Eye (tissue), 1 donor: ENCODE data around the gene ZFX.
A peak's percentile ranks its signal among the peaks of the same experiment; 100 is the strongest.

Experiments
- DNase-seq: peaks from one replicate; pipeline ENCODE4 v3.0.0-alpha.2; 2015

Gene ZFX

DNA sequence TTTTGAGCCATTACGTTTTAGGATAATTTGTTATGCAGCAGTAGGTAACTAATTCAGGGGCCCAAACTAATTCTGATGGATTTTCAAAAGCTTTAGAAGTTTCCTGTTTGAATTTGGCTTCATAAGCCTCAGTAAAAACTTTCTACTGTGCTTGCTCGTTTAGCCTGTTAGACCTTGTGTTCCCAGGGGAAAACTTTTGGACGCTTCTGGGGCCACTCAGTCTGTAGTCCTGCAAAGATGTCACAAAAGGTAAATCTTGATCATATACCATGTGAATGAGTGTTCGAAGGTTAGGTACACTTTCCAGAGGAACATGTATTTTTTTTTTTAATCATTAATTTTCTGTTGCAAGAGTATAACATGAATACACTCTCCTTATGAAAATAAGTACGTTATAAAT, 93.7 kb downstream of the ZFX start:
- no peak for DNase-seq

DNA sequence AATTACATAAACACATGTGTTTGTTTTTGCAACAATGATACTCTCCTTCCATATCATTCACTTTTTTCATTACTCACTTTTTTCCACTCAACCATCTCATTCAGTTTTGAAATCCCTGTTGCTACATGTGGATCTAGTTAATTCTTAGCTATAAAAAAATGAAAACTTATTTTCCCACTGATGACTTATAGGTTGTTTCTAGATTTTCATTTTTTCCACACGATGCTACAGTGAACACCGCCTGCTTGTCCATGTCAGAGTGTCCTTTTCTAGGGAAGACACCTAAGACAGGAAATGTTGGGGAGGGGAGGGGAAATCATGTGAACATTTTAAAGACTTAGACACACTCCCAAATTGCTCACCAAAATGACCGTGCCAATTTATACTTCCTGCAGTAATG, 94.2 kb downstream of the ZFX start:
- DNase-seq: no peak

DNA sequence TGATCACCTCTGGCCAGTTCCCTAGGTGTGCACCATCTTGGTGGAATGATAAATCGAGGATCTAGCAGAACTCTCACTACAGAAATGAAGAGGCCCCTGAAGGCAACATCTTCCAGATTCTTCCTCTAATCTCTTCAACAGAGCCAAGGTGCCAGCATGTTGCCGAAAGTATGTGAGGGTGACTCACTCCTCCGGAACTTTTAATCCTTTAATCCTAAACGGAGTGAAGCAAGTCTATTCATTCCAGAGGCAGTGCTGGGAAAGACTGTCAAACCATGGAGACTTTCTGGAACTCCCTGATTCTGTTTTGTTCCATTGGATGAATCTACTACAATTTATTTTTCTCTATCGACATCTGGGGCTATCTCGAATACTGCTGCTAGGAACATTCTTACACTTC, 95.7 kb downstream of the ZFX start:
- no peak for DNase-seq

DNA sequence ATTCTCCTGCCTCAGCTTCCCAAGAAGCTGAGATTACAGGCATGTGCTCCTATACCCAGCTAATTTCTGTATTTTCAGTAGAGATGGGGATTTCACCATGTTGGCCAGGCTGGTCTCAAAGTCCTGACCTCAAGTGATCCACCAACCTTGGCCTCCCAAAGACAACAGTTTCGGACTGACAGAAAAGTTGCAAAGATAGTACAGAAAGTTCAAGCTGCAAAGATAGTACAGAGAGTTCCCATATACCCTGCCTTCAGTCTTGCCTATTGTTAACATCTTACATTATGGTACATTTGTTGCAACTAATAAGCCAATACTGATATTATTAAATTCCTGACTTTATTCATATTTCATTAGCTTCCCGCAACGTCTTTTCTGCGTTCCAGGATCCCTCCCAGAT, 98.5 kb downstream of the ZFX start:
- no peak for DNase-seq

DNA sequence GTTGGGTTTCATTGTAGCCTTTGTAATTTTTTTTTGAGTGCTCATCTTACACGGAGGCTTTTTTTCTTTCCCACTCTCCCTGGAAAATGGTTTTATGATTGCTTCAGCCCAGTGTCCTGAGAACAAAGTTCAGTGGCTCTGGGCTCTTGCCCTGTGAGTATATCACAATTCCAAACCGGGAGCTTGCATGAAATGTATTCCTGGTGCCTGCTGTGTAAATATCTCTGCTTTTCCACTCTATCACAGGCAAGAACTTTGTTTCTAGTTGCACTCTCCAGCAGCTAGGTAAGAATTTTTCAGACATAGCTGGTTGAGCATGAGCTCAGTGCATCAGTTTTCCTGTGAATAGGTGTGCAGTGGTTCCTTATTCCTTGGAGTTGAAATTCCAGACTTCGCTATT, 103.5 kb downstream of the ZFX start:
- DNase-seq: no peak

DNA sequence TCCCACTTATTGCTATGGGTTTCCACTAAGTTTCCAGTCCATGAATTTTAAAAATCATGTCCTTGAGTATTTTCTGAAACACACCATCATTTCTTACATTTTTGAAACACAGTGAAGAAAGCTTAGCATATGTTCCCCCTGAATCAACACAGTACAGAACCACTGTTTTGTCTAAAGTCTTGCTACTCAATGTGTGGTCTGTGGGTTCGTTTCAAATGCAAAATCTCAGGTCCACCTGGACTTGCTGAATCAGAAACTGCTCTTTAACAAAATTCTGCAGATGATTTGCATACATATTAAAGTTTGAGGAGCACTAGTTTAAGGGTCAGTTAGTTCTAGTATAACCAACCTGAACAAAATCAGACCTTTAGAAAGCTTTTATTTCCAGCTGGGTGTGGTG, 103.9 kb downstream of the ZFX start:
- DNase-seq: no peak

DNA sequence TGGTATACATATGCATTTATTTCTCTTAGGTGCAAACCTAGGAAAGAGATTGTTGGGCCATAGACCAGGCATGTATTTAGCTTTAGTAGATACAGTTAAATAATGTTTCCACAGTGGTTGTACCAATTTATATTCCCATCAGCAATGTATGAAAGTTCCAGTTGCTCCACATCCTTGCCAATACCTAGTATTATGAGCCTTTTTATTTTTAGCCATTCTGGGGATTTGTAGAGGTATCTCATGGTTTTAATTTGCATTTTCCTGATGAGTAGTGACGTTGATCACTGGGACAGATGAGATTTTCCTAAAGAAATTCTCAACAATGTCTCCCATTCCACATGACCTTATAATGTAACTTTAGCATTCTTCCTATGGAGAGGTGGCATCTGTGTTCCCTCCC, 107.5 kb downstream of the ZFX start:
- no peak for DNase-seq

DNA sequence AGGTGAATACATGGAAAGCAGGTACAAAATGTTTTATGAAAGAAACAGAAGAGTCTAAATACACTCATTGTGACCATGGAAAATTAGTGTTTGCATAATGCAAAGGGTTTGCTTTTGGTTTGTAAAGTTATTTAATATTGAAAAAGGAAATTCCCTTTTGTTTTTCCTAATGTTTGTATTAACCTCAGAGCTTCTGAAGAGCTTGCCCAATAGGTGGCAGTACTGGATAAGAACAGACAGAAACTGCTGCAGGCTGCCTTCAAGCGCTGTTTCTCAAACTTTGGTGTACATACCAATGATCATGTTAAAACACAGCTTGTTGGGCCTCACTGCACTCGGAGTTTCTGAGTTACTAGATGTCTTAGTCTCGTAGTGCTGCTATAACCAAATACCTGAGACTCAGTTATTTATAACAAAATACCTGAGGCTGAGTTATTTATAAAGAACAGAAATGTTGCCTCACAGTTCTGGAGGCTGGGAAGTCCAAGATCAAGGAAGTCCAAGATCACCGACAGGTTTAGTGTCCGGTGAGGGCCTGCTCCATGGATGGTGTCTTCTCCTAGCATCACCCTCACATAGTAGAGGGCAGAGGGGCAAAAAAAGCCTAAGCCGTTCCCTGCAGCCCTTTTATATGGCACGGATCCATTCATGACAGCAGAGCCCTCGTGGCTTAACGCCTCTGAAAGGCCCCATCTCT, 110.2 kb downstream of the ZFX start:
- DNase-seq: peak; percentile 60

DNA sequence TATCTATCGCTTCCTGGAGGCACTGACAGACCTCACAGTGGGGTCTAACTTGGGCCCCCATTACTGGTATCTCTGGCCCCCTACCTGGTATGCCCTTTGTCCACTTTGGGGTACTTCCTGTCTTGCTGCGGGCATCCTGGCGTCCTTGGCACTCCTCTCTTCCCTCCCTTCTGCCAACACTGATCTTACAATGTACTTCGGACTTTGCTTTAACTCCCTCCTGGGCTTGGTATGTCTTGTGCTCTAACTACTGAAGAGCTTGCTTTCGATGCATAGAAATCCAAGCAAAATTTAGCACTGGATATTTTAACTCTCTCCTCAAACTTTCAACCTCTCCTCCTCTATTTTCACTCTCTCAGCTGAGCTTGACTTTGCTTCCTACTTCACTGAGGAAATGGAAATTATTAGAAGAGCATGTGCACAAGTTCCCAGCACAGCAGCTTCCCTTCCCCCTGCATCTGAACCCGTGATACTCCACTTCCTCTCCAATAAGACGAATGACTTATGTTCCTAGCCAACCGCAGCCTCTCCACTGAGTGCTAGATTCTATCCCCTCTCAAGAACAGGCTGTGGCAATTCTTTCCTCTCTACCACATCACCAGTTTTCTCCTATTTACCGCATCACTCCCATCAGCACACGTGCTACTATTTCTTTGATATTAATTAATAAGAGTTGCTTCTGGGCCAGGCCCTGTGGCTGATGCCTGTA, 111.5 kb downstream of the ZFX start:
- DNase-seq: no peak

DNA sequence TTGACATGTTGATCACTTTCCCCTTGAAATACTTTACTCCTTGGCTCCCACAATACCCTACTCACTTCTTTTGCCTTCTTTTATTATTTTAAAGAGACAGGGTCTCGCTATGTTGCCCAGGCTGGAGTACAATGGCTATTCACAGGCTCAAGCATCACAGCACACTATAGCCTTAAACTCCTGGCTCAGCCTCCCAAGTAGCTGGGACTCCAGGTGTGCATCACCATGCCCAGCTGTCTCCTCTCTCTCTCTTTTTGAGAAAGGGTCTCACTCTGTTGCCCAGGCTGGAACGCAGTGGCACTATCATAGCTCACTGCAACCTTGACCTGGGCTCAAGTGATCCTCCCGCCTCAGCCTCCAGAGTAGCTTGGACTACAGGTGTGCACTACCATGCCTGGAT, 112.8 kb downstream of the ZFX start:
- no peak for DNase-seq

DNA sequence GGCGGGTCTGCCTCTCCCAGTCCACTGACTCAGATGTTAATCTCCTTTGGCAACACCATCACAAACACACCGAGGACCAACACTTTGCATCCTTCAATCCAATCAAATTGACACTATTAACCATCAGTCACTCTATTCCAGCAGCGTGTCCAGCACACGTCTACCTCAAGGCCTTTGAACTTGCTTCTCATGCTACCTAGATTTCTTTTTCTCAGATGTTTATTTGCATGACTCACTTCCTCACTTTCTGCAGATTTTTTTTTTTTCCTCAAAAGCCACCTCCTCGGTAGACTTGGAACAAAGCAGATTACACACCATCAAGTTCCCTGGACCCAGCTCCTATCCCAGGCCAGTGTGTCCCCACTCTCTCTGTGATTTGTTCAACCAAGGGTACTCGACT, 114.9 kb downstream of the ZFX start:
- no peak for DNase-seq
